Measurements from ENCODE around the gene IFNG-AS1.
A peak's percentile ranks its signal among the peaks of the same experiment; 100 is the strongest.

IFNG-AS1 gene

GRCh38 chr12:68038650-68039049 lies 49.4 kb downstream of the IFNG-AS1 start:
- Histone ChIP-seq H3K79me1 (ENCODE audit: low read length) (no peaks in the 10 kb centered on the region), H3K23ac (ENCODE audit: low read length) (no peak overlapping the region), H3K36me3 (ENCODE audit: control insufficient read depth, insufficient read depth, low read length) (no peaks in the 10 kb centered on the region), H4K5ac (ENCODE audit: low read length) (no peak overlapping the region), H3K18ac (ENCODE audit: low read length) (no peak overlapping the region), H2AK5ac (ENCODE audit: low read length) (no peak overlapping the region), H2BK120ac (ENCODE audit: low read depth, low read length) (no peak overlapping the region), H3K4me1 (ENCODE audit: control insufficient read depth, low read depth, low read length) (no peaks in the 10 kb centered on the region), H3K9ac (ENCODE audit: low read length) (no peak overlapping the region), H3K27me3 (ENCODE audit: insufficient read depth, low read length, poor library complexity) (no peaks in the 10 kb centered on the region), H3K4me3 (ENCODE audit: low read length) (no peak overlapping the region), H3K79me2 (ENCODE audit: control insufficient read depth, insufficient read depth, low read length) (no peaks in the 10 kb centered on the region), H3K27ac (ENCODE audit: low read depth, low read length) (no peak overlapping the region), H4K8ac (ENCODE audit: low read depth, low read length) (no peak overlapping the region), H3K4me2 (ENCODE audit: low read length) (no peak overlapping the region), H2BK5ac (ENCODE audit: low read length) (no peak overlapping the region), H2BK15ac (replicated peaks; ENCODE audit: low read depth) (no peak overlapping the region), H3K4ac (ENCODE audit: low read depth, low read length) (no peak overlapping the region), H3K56ac (ENCODE audit: low read length) (no peak overlapping the region)
- WGBS (ENCODE audit: extremely low coverage, insufficient coverage, low lambda C conversion rate) = no CpG with 5 or more reads among the region's 3 CpGs
- DNase-seq = no peak

GRCh38 chr12:68040450-68041075 lies 51.3 kb downstream of the IFNG-AS1 start:
- Histone ChIP-seq H3K27me3 (ENCODE audit: insufficient read depth, low read length, poor library complexity) (no peaks in the 10 kb centered on the region), H3K4me3 (ENCODE audit: low read length) (no peak overlapping the region), H3K56ac (ENCODE audit: low read length) (no peak overlapping the region), H4K8ac (ENCODE audit: low read depth, low read length) (no peak overlapping the region), H3K9ac (ENCODE audit: low read length) (no peak overlapping the region), H2BK120ac (ENCODE audit: low read depth, low read length) (no peak overlapping the region), H3K4ac (ENCODE audit: low read depth, low read length) (no peak overlapping the region), H4K5ac (ENCODE audit: low read length) (no peak overlapping the region), H3K36me3 (ENCODE audit: control insufficient read depth, insufficient read depth, low read length) (no peaks in the 10 kb centered on the region), H3K79me1 (ENCODE audit: low read length) (no peaks in the 10 kb centered on the region), H3K4me1 (ENCODE audit: control insufficient read depth, low read depth, low read length) (no peaks in the 10 kb centered on the region), H3K18ac (ENCODE audit: low read length) (no peak overlapping the region), H2AK5ac (ENCODE audit: low read length) (no peak overlapping the region), H2BK5ac (ENCODE audit: low read length) (no peak overlapping the region), H3K79me2 (ENCODE audit: control insufficient read depth, insufficient read depth, low read length) (no peaks in the 10 kb centered on the region), H3K27ac (ENCODE audit: low read depth, low read length) (no peak overlapping the region), H3K23ac (ENCODE audit: low read length) (no peak overlapping the region), H3K4me2 (ENCODE audit: low read length) (no peak overlapping the region), H2BK15ac (replicated peaks; ENCODE audit: low read depth) (no peak overlapping the region)
- peak; percentile 82 for DNase-seq
- WGBS (ENCODE audit: extremely low coverage, insufficient coverage, low lambda C conversion rate) = no CpG with 5 or more reads among the region's 6 CpGs

DNA sequence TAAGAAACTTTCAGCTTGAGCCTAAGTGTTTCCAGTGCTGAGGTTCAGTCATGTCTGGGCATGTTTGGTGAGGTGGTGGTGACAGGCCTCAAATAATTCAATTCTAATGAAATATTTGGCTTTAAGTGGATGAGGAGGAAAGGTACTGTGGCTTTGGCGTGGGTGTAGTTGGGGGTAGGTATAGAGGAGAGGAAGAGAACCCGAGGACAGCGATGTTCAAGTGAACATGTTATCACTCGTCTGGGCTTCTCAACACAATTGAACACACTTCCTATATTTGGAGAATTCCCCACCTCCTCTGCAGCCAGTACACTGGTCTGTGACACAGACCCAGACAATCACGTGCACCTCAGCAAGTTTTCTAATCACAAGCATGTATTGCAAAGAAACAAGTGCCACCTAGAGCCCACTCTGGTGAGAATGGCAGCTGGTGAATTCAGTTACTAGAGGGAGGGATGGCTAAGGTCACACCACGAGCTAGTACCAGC lies 53.0 kb downstream of the IFNG-AS1 start:
- H3K27ac ChIP-seq (ENCODE audit: low read depth, low read length) = no peak overlapping the region
- no peak overlapping the region for H3K18ac ChIP-seq (ENCODE audit: low read length)
- no peak overlapping the region for H4K5ac ChIP-seq (ENCODE audit: low read length)
- no peak overlapping the region for H2BK120ac ChIP-seq (ENCODE audit: low read depth, low read length)
- H3K79me1 ChIP-seq (ENCODE audit: low read length) = no peaks in the 10 kb centered on the region
- no peak overlapping the region for H3K4me3 ChIP-seq (ENCODE audit: low read length)
- no peaks in the 10 kb centered on the region for H3K36me3 ChIP-seq (ENCODE audit: control insufficient read depth, insufficient read depth, low read length)
- peak; percentile 39 for DNase-seq
- H3K4me1 ChIP-seq (ENCODE audit: control insufficient read depth, low read depth, low read length) = no peaks in the 10 kb centered on the region
- no peak overlapping the region for H3K9ac ChIP-seq (ENCODE audit: low read length)
- no peak overlapping the region for H3K56ac ChIP-seq (ENCODE audit: low read length)
- H4K8ac ChIP-seq (ENCODE audit: low read depth, low read length) = no peak overlapping the region
- no CpG with 5 or more reads among the region's 6 CpGs for WGBS (ENCODE audit: extremely low coverage, insufficient coverage, low lambda C conversion rate)
- H2BK5ac ChIP-seq (ENCODE audit: low read length) = no peak overlapping the region
- H3K4me2 ChIP-seq (ENCODE audit: low read length) = no peak overlapping the region
- H2BK15ac ChIP-seq (replicated peaks; ENCODE audit: low read depth) = no peak overlapping the region
- no peak overlapping the region for H3K23ac ChIP-seq (ENCODE audit: low read length)
- no peaks in the 10 kb centered on the region for H3K79me2 ChIP-seq (ENCODE audit: control insufficient read depth, insufficient read depth, low read length)
- H2AK5ac ChIP-seq (ENCODE audit: low read length) = no peak overlapping the region
- H3K27me3 ChIP-seq (ENCODE audit: insufficient read depth, low read length, poor library complexity) = no peaks in the 10 kb centered on the region
- no peak overlapping the region for H3K4ac ChIP-seq (ENCODE audit: low read depth, low read length)

DNA sequence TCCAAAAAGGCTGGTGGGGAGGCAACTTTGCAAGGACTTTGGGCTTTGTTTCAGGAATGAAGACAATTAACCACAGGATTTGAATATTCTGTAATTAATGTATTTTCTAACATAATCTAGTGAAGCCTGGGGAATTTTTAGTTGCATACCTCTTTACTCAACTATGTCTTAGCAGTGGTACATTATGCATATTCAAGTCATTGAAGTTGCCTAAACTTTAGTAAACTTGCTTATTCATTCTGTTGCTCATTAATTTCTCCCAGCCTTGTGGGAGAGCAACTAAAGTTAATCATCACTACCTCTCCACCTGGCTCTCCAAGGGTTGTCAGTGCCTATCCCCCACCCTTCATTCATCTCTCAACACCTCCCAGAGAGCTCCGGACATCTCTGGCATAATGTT lies 54.2 kb downstream of the IFNG-AS1 start:
- no CpG with 5 or more reads among the region's 1 CpG for WGBS (ENCODE audit: extremely low coverage, insufficient coverage, low lambda C conversion rate)

GRCh38 chr12:68048648-68049297 lies 59.5 kb downstream of the IFNG-AS1 start:
- H2BK15ac ChIP-seq (replicated peaks; ENCODE audit: low read depth) = no peak overlapping the region
- H2BK120ac ChIP-seq (ENCODE audit: low read depth, low read length) = no peak overlapping the region
- no peak for DNase-seq
- no peak overlapping the region for H3K27ac ChIP-seq (ENCODE audit: low read depth, low read length)
- H3K4me3 ChIP-seq (ENCODE audit: low read length) = no peak overlapping the region
- H3K56ac ChIP-seq (ENCODE audit: low read length) = no peak overlapping the region
- WGBS (ENCODE audit: extremely low coverage, insufficient coverage, low lambda C conversion rate) = no CpG with 5 or more reads among the region's 1 CpG
- no peak overlapping the region for H2AK5ac ChIP-seq (ENCODE audit: low read length)
- H3K4ac ChIP-seq (ENCODE audit: low read depth, low read length) = no peak overlapping the region
- no peaks in the 10 kb centered on the region for H3K79me2 ChIP-seq (ENCODE audit: control insufficient read depth, insufficient read depth, low read length)
- H3K4me1 ChIP-seq (ENCODE audit: control insufficient read depth, low read depth, low read length) = no peaks in the 10 kb centered on the region
- H4K5ac ChIP-seq (ENCODE audit: low read length) = no peak overlapping the region
- no peak overlapping the region for H3K4me2 ChIP-seq (ENCODE audit: low read length)
- no peaks in the 10 kb centered on the region for H3K79me1 ChIP-seq (ENCODE audit: low read length)
- no peak overlapping the region for H3K23ac ChIP-seq (ENCODE audit: low read length)
- H3K18ac ChIP-seq (ENCODE audit: low read length) = no peak overlapping the region
- H2BK5ac ChIP-seq (ENCODE audit: low read length) = no peak overlapping the region
- H4K8ac ChIP-seq (ENCODE audit: low read depth, low read length) = no peak overlapping the region
- no peaks in the 10 kb centered on the region for H3K36me3 ChIP-seq (ENCODE audit: control insufficient read depth, insufficient read depth, low read length)
- no peaks in the 10 kb centered on the region for H3K27me3 ChIP-seq (ENCODE audit: insufficient read depth, low read length, poor library complexity)
- no peak overlapping the region for H3K9ac ChIP-seq (ENCODE audit: low read length)

More for the DNA sequence above, 54.2 kb downstream of the IFNG-AS1 start:
- Histone ChIP-seq H3K56ac (ENCODE audit: low read length) (no peak overlapping the region), H4K8ac (ENCODE audit: low read depth, low read length) (no peak overlapping the region), H3K27me3 (ENCODE audit: insufficient read depth, low read length, poor library complexity) (no peaks in the 10 kb centered on the region), H3K4me1 (ENCODE audit: control insufficient read depth, low read depth, low read length) (no peaks in the 10 kb centered on the region), H2BK5ac (ENCODE audit: low read length) (no peak overlapping the region), H2AK5ac (ENCODE audit: low read length) (no peak overlapping the region), H3K79me1 (ENCODE audit: low read length) (no peaks in the 10 kb centered on the region), H3K27ac (ENCODE audit: low read depth, low read length) (no peak overlapping the region), H3K9ac (ENCODE audit: low read length) (no peak overlapping the region), H3K18ac (ENCODE audit: low read length) (no peak overlapping the region), H3K4ac (ENCODE audit: low read depth, low read length) (no peak overlapping the region), H4K5ac (ENCODE audit: low read length) (no peak overlapping the region), H2BK15ac (replicated peaks; ENCODE audit: low read depth) (no peak overlapping the region), H3K4me3 (ENCODE audit: low read length) (no peak overlapping the region), H2BK120ac (ENCODE audit: low read depth, low read length) (no peak overlapping the region), H3K79me2 (ENCODE audit: control insufficient read depth, insufficient read depth, low read length) (no peaks in the 10 kb centered on the region), H3K36me3 (ENCODE audit: control insufficient read depth, insufficient read depth, low read length) (no peaks in the 10 kb centered on the region), H3K4me2 (ENCODE audit: low read length) (no peak overlapping the region), H3K23ac (ENCODE audit: low read length) (no peak overlapping the region)
- no peak for DNase-seq

All from mesendoderm (in vitro differentiated cells).